Measurements from ENCODE around the gene RCSD1. TPM values are rescaled to one million over a fixed set of nuclear protein-coding genes. Genes with fewer than 3 reads are reported as not detected.

RCSD1 gene
- total and polyA plus RNA-seq, 2 of the 4 experiments (the other 2 are of a cell fraction) = 0.03 TPM; not detected in 1

DNA sequence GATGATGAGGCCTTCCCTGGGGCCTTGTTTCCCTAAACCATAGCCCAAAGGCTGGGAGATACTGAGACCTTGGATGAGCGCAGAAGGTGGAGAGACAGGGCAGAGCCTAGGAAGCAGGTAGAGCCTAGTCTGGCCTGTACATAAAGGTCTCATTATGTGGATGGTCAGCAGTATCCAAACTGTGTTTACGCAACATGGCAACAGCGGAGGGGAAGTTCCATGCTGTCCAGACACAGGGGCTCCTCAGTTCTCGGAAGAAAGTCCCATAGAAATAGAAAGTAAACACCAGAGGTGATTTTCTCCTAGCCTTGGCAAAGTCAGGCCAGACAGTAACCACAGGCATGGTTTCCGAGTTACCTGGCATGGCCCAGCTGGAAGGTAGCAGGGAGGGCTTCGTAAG, 49.7 kb downstream of the RCSD1 start:
- H2BK5ac ChIP-seq (ENCODE audit: low read depth, low read length, poor library complexity, severe bottlenecking) = no peak overlapping the region
- no peak overlapping the region for H3K56ac ChIP-seq (ENCODE audit: extremely low read depth, insufficient read depth, low read length)
- no peak overlapping the region for H3K23ac ChIP-seq (ENCODE audit: low read depth, low read length)
- no peaks in the 10 kb centered on the region for H3K9me3 ChIP-seq (ENCODE audit: control insufficient read depth, insufficient read depth, low read length)
- ATAC-seq (ENCODE audit: low read depth) = no peak
- no peak overlapping the region for H3K4me3 ChIP-seq (ENCODE audit: insufficient read depth, low read depth, low read length)
- TF ChIP-seq SMC3 (IDR thresholded peaks at IDR 0.05; ENCODE audit: low read depth, low read length) (no peak), CEBPB (IDR thresholded peaks at IDR 0.05; ENCODE audit: low read depth, low read length) (no peak), RCOR1 (IDR thresholded peaks at IDR 0.05; ENCODE audit: insufficient replicate concordance, low read length) (no peak), NFE2L2 (IDR thresholded peaks at IDR 0.05; ENCODE audit: low read depth, low read length) (no peak), RFX5 (IDR thresholded peaks at IDR 0.05; ENCODE audit: low read depth, low read length) (no peak), MAFK (IDR thresholded peaks at IDR 0.05; ENCODE audit: low read depth, low read length) (no peak), MXI1 (IDR thresholded peaks at IDR 0.05; ENCODE audit: borderline replicate concordance, low read depth, low read length) (no peak), FOS (IDR thresholded peaks at IDR 0.05; ENCODE audit: low read depth, low read length) (no peak), MAZ (IDR thresholded peaks at IDR 0.05; ENCODE audit: borderline replicate concordance, low read depth, low read length) (no peak), BHLHE40 (IDR thresholded peaks at IDR 0.05; ENCODE audit: low read depth, low read length) (no peak), RAD21 (IDR thresholded peaks at IDR 0.05; ENCODE audit: low read length) (no peak), POLR2A (IDR thresholded peaks at IDR 0.05; ENCODE audit: low read depth, low read length) (no peak), CHD1 (IDR thresholded peaks at IDR 0.05; ENCODE audit: low read depth, low read length) (no peak)
- TF ChIP-seq, protein P1, sequence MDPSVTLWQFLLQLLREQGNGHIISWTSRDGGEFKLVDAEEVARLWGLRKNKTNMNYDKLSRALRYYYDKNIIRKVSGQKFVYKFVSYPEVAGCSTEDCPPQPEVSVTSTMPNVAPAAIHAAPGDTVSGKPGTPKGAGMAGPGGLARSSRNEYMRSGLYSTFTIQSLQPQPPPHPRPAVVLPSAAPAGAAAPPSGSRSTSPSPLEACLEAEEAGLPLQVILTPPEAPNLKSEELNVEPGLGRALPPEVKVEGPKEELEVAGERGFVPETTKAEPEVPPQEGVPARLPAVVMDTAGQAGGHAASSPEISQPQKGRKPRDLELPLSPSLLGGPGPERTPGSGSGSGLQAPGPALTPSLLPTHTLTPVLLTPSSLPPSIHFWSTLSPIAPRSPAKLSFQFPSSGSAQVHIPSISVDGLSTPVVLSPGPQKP (IDR thresholded peaks at IDR 0.05; ENCODE audit: borderline replicate concordance, low read depth, low read length) = no peak
- TF ChIP-seq, protein P2, sequence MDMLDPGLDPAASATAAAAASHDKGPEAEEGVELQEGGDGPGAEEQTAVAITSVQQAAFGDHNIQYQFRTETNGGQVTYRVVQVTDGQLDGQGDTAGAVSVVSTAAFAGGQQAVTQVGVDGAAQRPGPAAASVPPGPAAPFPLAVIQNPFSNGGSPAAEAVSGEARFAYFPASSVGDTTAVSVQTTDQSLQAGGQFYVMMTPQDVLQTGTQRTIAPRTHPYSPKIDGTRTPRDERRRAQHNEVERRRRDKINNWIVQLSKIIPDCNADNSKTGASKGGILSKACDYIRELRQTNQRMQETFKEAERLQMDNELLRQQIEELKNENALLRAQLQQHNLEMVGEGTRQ (IDR thresholded peaks at IDR 0.05; ENCODE audit: low read depth, low read length) = no peak
- TF ChIP-seq, protein P3, sequence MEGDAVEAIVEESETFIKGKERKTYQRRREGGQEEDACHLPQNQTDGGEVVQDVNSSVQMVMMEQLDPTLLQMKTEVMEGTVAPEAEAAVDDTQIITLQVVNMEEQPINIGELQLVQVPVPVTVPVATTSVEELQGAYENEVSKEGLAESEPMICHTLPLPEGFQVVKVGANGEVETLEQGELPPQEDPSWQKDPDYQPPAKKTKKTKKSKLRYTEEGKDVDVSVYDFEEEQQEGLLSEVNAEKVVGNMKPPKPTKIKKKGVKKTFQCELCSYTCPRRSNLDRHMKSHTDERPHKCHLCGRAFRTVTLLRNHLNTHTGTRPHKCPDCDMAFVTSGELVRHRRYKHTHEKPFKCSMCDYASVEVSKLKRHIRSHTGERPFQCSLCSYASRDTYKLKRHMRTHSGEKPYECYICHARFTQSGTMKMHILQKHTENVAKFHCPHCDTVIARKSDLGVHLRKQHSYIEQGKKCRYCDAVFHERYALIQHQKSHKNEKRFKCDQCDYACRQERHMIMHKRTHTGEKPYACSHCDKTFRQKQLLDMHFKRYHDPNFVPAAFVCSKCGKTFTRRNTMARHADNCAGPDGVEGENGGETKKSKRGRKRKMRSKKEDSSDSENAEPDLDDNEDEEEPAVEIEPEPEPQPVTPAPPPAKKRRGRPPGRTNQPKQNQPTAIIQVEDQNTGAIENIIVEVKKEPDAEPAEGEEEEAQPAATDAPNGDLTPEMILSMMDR (conservative IDR thresholded peaks at IDR 0.05; ENCODE audit: low read depth, low read length) = no peak
- H4K20me1 ChIP-seq (ENCODE audit: insufficient read depth, low read length) = no peaks in the 10 kb centered on the region
- no peak overlapping the region for H3K27ac ChIP-seq (ENCODE audit: insufficient read depth, low read length)
- H2BK15ac ChIP-seq (ENCODE audit: low read depth, low read length) = no peak overlapping the region
- dilution Hi-C loops (cut with HindIII; ENCODE audit: low sequenced_read_pairs, unreplicated experiment) (no loop called here), in situ Hi-C loops (cut with MboI; ENCODE audit: low sequenced_read_pairs) (loop anchor here (25.0 kb wide), 1 partner anchor 417 kb away; no protein-coding TSS in a partner anchor), intact Hi-C loops (cut with micrococcal nuclease) (loop anchor here (10.0 kb wide), 1 partner anchor 225 kb away; no protein-coding TSS in a partner anchor)
- H4K8ac ChIP-seq (ENCODE audit: low read depth in 2 of 2, low read length in 2 of 2) = no peak overlapping the region
- H3K9me1 ChIP-seq (ENCODE audit: insufficient read depth, low read length) = peaks cover 4% of the 10 kb centered on the region; the same call in 1 of the 2 replicates
- no TSS peak for BruUV-seq (replicated peaks)
- H3K36me3 ChIP-seq (ENCODE audit: control insufficient read depth, insufficient read depth, low read length) = no peaks in the 10 kb centered on the region
- 75% methylated on average over 1 of the region's 6 CpGs; no CpG with 5 or more reads in 1 of the 2 experiments for WGBS, 2 experiments (ENCODE audit: extremely low coverage in 2 of 2, insufficient read length in 1 of 2)
- no peaks in the 10 kb centered on the region for H3K79me1 ChIP-seq (ENCODE audit: low read depth in 1 of 2, low read length in 2 of 2)
- H3K18ac ChIP-seq (ENCODE audit: low read depth, low read length) = no peak overlapping the region
- DNase-seq = no peak
- H3K4me2 ChIP-seq (ENCODE audit: low read depth, low read length) = no peak overlapping the region
- no peak overlapping the region for H2BK120ac ChIP-seq (ENCODE audit: low read depth, low read length)
- H2AK9ac ChIP-seq (replicated peaks; ENCODE audit: low read depth, low read length, poor library complexity) = no peak overlapping the region
- no peak overlapping the region for H3K9ac ChIP-seq (ENCODE audit: low read depth, low read length)
- POLR2A ChIA-PET (ENCODE audit: unreplicated experiment) = no interaction called here
- H3K4me1 ChIP-seq (ENCODE audit: control insufficient read depth, insufficient read depth, low read length) = no peaks in the 10 kb centered on the region
- CTCF ChIA-PET = no interaction called here
- no peak overlapping the region for H3K4ac ChIP-seq (ENCODE audit: low read depth, low read length)
- no peak overlapping the region for H4K5ac ChIP-seq (ENCODE audit: low read depth, low read length)
- no peak overlapping the region for H2BK20ac ChIP-seq (ENCODE audit: low read depth, low read length)
- peaks cover 24% of the 10 kb centered on the region for H3K27me3 ChIP-seq (ENCODE audit: control insufficient read depth, insufficient read depth, low read length)
- no peak overlapping the region for H2AFZ ChIP-seq (replicated peaks; ENCODE audit: low read length, poor library complexity)
- H2AK5ac ChIP-seq (ENCODE audit: low read depth, low read length) = no peak overlapping the region
- H4K91ac ChIP-seq (ENCODE audit: insufficient read depth, low read depth, low read length) = no peak overlapping the region
- H3K14ac ChIP-seq (replicated peaks; ENCODE audit: low read depth, low read length) = no peak overlapping the region

All from IMR-90 (cell line).